PC-9 (cell line): Measurements from ENCODE around the gene NDE1. TPM values are rescaled to one million over a fixed set of nuclear protein-coding genes. Genes with fewer than 3 reads are reported as not detected.

Experiments
- BruUV-seq: library from RNA; stranded (reverse); fragments of 400-500 nt; replicated peaks from 2 replicates; lab custom pipeline; 2021; lab: Mats Ljungman, UMichigan
- CTCF ChIA-PET: fragments of 300-600 bp; sonication (Branson Sonifier 250); formaldehyde crosslinking; loops from one replicate; lab custom pipeline; 2022; ENCODE audit warnings: antibody characterized with exemption; lab: Charles Lee
- POLR2A ChIA-PET: fragments of 300-600 bp; sonication (Branson Sonifier 250); formaldehyde crosslinking; loops from one replicate; lab custom pipeline; 2022; ENCODE audit warnings: antibody characterized with exemption; ENCODE audit not compliant: unreplicated experiment; lab: Charles Lee
- DNase-seq, 2 experiments: peaks; one replicate each; pipeline versions ENCODE4 v3.0.0 to v3.0.0-alpha.2; 2015 to 2022; ENCODE audit warnings: mixed read lengths in 1 of 2
- H2AFZ ChIP-seq: fragments of 200-600 bp; sonication (generic); 2 replicates; pipeline ENCODE4 v1.8.1; 2017; ENCODE audit warnings: antibody characterized with exemption
- H3F3A ChIP-seq: fragments of 200-600 bp; sonication (generic); 2 replicates; pipeline ENCODE4 v1.8.1; 2017; ENCODE audit warnings: antibody characterized with exemption, mild to moderate bottlenecking, low read depth; ENCODE audit not compliant: insufficient read depth
- H3K27ac ChIP-seq: fragments of 200-600 bp; sonication (generic); 2 replicates; pipeline ENCODE4 v1.6.1; 2016; ENCODE audit warnings: mixed run types
- H3K27me3 ChIP-seq: fragments of 200-600 bp; sonication (generic); 2 replicates; pipeline ENCODE4 v1.6.1; 2016; ENCODE audit warnings: low read depth, mixed run types; ENCODE audit not compliant: insufficient read depth
- H3K36me3 ChIP-seq: fragments of 200-600 bp; sonication (generic); 2 replicates; pipeline ENCODE4 v1.6.1; 2016; ENCODE audit warnings: low read depth, mixed run types
- H3K4me1 ChIP-seq: fragments of 200-600 bp; sonication (generic); replicated peaks from 2 replicates; pipeline ENCODE4 v1.6.1; 2016; ENCODE audit warnings: mixed run types; ENCODE audit not compliant: insufficient read depth
- H3K4me2 ChIP-seq: fragments of 200-600 bp; sonication (generic); 2 replicates; pipeline ENCODE4 v1.6.1; 2017; ENCODE audit warnings: mixed run types
- H3K4me3 ChIP-seq: fragments of 200-600 bp; sonication (generic); 2 replicates; pipeline ENCODE4 v1.6.1; 2016; ENCODE audit warnings: mixed run types
- H3K79me2 ChIP-seq: fragments of 200-600 bp; sonication (generic); 2 replicates; pipeline ENCODE4 v1.6.1; 2017; ENCODE audit warnings: low read depth, mixed run types
- H3K9me2 ChIP-seq: fragments of 200-600 bp; sonication (generic); 2 replicates; pipeline ENCODE4 v1.8.1; 2017; ENCODE audit warnings: mild to moderate bottlenecking; ENCODE audit not compliant: insufficient read depth
- H3K9me3 ChIP-seq: fragments of 200-600 bp; sonication (generic); 2 replicates; pipeline ENCODE4 v1.8.1; 2016; ENCODE audit warnings: low read depth; ENCODE audit not compliant: insufficient read depth
- H4K20me1 ChIP-seq: fragments of 200-600 bp; sonication (generic); 2 replicates; pipeline ENCODE4 v1.8.1; 2017; ENCODE audit not compliant: insufficient read depth
- EZH2 ChIP-seq: fragments of 200-600 bp; sonication (generic); IDR thresholded peaks from 2 replicates; pipeline ENCODE4 v1.8.0; 2017; ENCODE audit warnings: antibody characterized with exemption, low read depth
- intact Hi-C: fragments of 100-400 bp; cut with micrococcal nuclease; formaldehyde crosslinking; loops from one replicate; pipeline ENCODE4 v1.10.0; 2022; ENCODE audit not compliant: unreplicated experiment
- total RNA-seq: library from RNA; stranded (reverse); gene quantifications from 2 replicates; pipeline ENCODE4 v1.2.3, GENCODE V29; 2021
- TF ChIP-seq, protein P1 (sequence below): fragments of 200-600 bp; sonication (generic); conservative IDR thresholded peaks from 2 replicates; pipeline ENCODE4 v1.6.1; 2017; ENCODE audit warnings: mixed run types, antibody characterized with exemption, mild to moderate bottlenecking, moderate library complexity

NDE1 gene
- total RNA-seq, 1 experiment from 2014 or later = 119 TPM

DNA sequence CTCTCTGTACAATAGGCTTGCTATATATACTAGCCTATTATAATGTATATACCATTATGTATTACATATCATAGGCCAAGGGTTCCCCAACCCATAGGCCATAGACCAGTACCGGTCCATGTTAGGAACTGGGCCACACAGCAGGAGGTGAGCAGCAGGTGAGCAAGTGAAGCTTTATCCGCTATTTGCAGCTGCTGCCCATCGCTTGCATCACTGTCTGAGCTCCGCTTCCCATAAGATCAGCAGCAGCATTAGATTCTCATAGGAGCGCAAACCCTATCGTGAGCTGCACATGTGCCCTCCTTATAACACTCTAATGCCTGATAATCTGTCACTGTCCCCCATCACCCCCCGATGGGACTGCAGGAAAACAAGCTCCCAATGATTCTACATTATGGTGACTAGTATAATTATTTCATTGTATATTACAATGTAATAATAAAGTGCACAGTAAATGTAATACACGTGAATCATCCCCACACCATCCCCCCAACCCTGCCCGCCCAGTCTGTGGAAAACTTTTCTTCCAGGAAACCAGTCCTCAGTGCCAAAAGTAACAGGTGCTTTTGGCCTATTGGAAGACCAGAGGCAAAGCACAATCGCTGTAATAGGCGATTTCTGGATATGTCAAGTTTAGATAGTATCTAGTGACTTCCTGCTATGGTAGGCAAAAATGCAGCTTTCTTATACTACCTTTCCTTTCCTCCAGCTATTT is 122.7 kb downstream of the NDE1 start:
- Histone ChIP-seq H3K4me2 (no peak overlapping the region), H3K4me3 (no peak overlapping the region), H3K79me2 (no peaks in the 10 kb centered on the region), H2AFZ (no peak overlapping the region), H3K4me1 (no peaks in the 10 kb centered on the region), H4K20me1 (no peaks in the 10 kb centered on the region), H3K27me3 (no peaks in the 10 kb centered on the region), H3K36me3 (no peaks in the 10 kb centered on the region), H3F3A (no peaks in the 10 kb centered on the region), H3K9me2 (no peaks in the 10 kb centered on the region), H3K27ac (no peak overlapping the region), H3K9me3 (no peaks in the 10 kb centered on the region)
- CTCF ChIA-PET = interaction anchor here (0.9 to 1.1 kb wide), 2 partner anchors 9 to 259 kb away, joined by 3 to 19 read pairs; no protein-coding TSS in a partner anchor
- no peak for DNase-seq
- intact Hi-C loops = no loop called here
- TF ChIP-seq, protein P1, sequence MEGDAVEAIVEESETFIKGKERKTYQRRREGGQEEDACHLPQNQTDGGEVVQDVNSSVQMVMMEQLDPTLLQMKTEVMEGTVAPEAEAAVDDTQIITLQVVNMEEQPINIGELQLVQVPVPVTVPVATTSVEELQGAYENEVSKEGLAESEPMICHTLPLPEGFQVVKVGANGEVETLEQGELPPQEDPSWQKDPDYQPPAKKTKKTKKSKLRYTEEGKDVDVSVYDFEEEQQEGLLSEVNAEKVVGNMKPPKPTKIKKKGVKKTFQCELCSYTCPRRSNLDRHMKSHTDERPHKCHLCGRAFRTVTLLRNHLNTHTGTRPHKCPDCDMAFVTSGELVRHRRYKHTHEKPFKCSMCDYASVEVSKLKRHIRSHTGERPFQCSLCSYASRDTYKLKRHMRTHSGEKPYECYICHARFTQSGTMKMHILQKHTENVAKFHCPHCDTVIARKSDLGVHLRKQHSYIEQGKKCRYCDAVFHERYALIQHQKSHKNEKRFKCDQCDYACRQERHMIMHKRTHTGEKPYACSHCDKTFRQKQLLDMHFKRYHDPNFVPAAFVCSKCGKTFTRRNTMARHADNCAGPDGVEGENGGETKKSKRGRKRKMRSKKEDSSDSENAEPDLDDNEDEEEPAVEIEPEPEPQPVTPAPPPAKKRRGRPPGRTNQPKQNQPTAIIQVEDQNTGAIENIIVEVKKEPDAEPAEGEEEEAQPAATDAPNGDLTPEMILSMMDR = no peak
- TF ChIP-seq EZH2 = no peak
- BruUV-seq = no TSS peak
- POLR2A ChIA-PET = interaction anchor here (0.6 kb wide), 1 partner anchor 363 kb away, joined by 3 read pairs; no protein-coding TSS in a partner anchor

DNA sequence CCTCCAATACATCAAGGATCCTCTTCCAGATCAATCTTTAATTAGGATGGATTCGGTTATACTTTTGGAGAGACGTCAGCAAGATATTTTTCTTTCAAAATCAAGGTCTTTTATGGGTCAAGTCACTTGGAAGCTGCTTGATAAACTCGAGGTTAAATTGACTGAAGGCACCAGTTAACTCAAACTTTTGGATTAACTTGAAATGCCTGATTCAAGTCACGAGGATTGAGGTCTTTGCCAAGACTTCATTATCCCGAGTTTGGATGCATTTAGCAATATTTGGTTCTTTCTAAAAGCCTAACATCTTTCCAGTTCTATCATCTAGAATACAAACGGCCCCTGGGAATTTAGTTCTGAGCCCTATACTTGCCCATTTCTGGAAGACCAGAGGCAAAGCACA is 123.9 kb downstream of the NDE1 start:
- H3K9me3 ChIP-seq = no peaks in the 10 kb centered on the region
- no peaks in the 10 kb centered on the region for H3F3A ChIP-seq
- no peaks in the 10 kb centered on the region for H4K20me1 ChIP-seq
- no peaks in the 10 kb centered on the region for H3K4me1 ChIP-seq
- ChIA-PET CTCF (no interaction called here), POLR2A (no interaction called here)
- H3K27ac ChIP-seq = no peak overlapping the region
- intact Hi-C loops = no loop called here
- no peak overlapping the region for H3K4me3 ChIP-seq
- no peaks in the 10 kb centered on the region for H3K9me2 ChIP-seq
- no peaks in the 10 kb centered on the region for H3K36me3 ChIP-seq
- no peak for DNase-seq
- no peak overlapping the region for H2AFZ ChIP-seq
- TF ChIP-seq EZH2 = no peak
- TF ChIP-seq, protein P1 = no peak
- BruUV-seq = no TSS peak
- H3K4me2 ChIP-seq = no peak overlapping the region
- H3K27me3 ChIP-seq = no peaks in the 10 kb centered on the region
- no peaks in the 10 kb centered on the region for H3K79me2 ChIP-seq

DNA sequence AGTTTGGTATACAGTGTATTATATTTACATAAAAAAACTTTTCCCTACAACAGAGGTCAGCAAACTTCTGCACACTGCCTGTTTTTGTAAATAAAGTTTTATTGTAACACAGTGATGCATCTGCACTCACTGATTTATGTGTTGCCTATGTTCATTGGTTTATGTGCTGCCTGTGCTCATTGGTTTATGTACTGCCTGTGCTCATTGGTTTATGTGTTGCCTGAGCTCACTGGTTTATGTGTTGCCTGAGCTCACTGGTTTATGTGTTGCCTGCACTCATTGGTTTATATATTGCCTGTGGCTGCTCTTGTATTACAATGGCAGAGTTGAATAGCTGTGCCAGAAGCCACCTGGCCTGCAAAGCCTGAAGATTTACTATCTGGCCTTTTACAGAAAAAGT is 125.2 kb downstream of the NDE1 start:
- H3K36me3 ChIP-seq = no peaks in the 10 kb centered on the region
- intact Hi-C loops = loop anchor here (5.0 kb wide), 1 partner anchor 47 kb away; no protein-coding TSS in a partner anchor
- no peak overlapping the region for H3K4me2 ChIP-seq
- no peaks in the 10 kb centered on the region for H3K9me2 ChIP-seq
- no TSS peak for BruUV-seq
- TF ChIP-seq EZH2 = no peak
- TF ChIP-seq, protein P1 = no peak
- no peak overlapping the region for H3K27ac ChIP-seq
- no peaks in the 10 kb centered on the region for H3K9me3 ChIP-seq
- no peaks in the 10 kb centered on the region for H3F3A ChIP-seq
- CTCF ChIA-PET = interaction anchor here (0.6 to 1.1 kb wide), 2 partner anchors 47 to 57 kb away, joined by 9 to 12 read pairs; no protein-coding TSS in a partner anchor
- H4K20me1 ChIP-seq = no peaks in the 10 kb centered on the region
- H3K27me3 ChIP-seq = no peaks in the 10 kb centered on the region
- no peaks in the 10 kb centered on the region for H3K4me1 ChIP-seq
- no peak for DNase-seq
- POLR2A ChIA-PET = interaction anchor here (0.5 kb wide), 1 partner anchor 341 kb away, joined by 3 read pairs; the partner anchor contains the start of gene BMERB1
- no peaks in the 10 kb centered on the region for H3K79me2 ChIP-seq
- H3K4me3 ChIP-seq = no peak overlapping the region
- no peak overlapping the region for H2AFZ ChIP-seq
